GM18520 (cell line): ENCODE results near the gene STYXL1.
"Not testable (repeated sequence)": the region's sequence is repeated elsewhere in the genome, so short reads cannot be mapped to it uniquely, and the experiment has no call there.

Experiments used
- ATAC-seq: cut with Tn5 transposase; IDR thresholded peaks from one replicate; pipeline ENCODE4 v1.9.1; 2021; ENCODE audit not compliant: unreplicated experiment

STYXL1 gene

DNA sequence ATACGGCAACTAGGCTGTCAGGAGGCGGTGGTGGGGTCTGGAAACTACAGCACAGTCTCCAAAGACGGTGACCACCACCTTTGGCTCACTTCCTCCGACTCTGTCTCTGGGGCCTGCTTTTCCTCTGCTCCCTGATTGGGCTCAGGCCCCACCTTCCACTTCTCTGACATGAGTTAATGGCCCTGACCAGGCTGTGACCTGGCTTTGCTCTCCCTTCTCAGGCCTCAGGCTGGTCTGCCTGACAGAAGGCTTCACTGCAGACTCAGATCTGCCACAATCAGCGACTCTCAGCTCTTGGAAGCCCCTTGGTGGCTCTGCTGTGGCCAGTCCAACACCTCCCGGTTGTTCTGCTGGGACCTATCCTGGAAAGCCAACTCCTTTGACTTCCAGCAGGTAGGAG, 7.7 kb downstream of the STYXL1 start:
- ATAC-seq: no peak

DNA sequence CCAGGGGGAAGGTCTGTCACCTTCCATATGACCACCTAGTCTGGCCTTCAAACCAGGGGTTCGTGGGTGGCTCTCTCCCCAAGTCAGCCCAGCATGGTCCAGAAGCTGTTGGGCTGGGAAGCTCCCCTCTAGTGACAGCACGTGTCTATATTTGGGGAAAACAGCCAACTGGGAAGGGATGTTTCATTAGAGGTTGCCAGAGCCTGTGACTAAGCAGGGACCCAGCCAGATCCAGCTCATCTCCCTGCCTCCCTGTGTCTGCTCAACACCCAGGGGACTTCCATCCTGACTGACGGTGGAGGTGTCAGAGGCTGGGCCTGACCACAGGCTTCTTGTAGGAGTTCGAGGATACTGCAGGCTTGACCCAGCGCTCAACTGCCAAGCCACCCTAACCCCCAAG, 10.5 kb downstream of the STYXL1 start:
- ATAC-seq: no peak

DNA sequence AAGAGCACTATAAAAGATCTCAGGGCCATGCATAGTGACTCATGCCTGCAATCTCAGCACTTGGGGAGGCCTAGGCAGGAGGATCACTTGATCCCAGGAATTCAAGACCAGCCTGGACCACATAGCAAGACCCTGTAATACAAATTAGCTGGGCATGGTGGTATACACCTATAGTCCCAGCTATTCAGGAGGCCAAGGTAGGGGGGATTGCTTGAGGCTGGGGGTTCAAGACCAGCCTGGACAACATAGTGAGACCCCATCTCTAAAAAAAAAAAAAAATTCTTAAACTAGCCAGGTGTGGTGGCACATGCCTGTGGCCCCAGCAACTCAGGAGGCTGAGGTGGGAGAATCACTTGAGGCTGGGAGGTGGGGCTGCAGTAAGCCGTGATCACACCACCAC, 15.8 kb downstream of the STYXL1 start:
- ATAC-seq: no peak

DNA sequence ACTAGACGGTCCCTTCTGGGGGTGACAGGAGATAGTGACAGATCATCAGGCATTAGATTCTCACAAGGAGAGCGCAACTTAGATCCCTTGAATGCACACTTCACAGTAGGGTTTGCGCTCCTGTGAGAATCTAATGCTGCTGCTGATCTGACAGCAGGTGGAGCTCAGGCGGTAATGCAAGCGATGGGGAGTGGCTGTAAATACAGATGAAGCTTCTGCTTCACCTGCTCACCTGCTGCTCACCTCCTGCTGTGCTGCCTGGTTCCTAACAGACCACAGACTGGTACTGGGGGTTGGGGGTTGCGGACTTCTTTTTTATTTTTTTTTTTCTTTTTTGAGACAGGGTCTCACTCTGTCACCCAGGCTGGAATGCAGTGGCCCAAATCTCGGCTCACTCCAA, 18.1 kb downstream of the STYXL1 start:
- ATAC-seq: not testable (repeated sequence)

DNA sequence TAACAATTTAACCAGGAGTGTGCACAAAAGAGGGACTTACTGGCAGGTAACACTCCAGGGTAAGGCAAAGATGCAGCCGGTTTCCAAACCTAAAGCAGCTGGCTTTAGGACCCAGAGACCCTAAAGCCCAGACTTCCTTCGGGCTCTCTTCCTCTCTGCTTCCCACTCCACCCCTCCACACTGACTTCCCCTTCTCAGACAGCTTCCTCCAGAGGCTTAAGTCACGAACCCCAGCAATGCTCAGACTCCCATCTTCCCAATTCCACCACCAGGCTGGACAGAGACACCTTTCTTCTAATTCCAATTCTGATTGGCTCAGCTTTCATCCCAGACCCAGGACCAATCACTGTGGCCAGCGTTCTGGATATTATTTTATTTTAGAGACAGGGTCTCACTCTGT, 24.8 kb downstream of the STYXL1 start:
- no peak for ATAC-seq

DNA sequence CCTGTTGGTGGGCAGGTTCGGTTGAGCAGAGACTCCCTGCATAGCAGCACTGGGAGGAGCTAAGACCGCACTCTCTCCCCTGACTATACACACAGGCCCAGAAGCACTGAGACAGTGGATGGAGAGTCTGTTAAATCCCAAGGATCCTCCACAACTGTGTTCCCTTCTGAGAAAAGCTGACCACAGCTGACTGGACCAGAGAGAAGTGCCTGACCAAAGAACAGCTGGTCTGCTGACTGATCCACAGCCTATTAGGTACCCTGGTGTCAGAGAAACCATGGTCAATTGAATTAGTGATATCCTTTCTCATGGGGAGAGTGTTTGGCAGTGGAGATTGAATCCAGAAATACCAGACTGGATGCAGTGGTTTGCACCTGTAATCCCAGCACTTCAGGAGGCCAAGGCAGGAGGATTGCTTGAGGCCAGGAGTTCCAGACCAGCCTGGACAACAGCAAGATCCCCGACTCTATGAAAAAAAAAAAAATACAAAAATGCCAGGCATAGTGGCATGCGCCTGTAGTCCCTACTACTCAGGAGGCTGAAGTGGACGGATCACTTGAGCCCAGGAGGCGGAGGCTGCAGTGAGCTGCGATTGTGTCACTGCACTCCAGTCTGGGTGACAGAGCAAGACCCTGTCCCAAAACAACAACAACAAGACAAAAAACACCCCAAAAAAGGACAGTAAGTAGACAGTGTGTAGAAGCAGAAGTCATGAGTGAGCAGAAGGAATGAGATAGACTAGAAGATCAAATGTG, 25.6 kb downstream of the STYXL1 start:
- ATAC-seq: no peak

DNA sequence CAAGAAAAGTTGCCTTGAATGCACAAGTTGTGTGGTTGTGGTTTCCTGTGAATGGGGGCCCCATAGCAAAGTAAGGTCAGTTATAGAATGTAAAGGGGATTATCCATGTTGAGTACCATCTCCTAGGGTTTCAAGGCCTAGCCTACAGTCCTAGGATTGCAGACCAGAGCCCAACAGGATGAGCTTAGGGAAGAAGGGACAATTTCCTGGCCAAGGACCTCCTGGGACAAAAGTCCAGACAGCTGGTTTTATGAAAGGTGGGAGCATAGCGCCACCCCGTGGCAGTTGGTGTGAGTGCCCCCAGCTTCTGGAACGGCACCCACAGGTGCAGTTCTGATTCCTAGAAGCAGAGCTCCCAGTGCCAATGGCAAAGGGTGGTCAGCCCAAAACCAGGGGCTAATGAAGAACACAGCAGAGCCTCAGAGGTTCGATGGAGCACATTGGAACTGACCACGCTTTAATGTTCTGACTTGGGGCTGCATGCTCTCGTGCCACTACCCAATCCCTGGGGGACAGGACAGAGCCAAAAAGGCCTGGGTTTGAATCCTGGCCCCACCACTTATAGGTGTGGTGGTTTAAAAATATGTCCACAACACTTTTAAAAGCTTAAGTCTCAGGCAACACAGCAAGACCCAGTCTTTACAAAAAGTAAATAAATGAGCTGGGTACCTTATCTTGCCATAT, 27.6 kb downstream of the STYXL1 start:
- no peak for ATAC-seq

DNA sequence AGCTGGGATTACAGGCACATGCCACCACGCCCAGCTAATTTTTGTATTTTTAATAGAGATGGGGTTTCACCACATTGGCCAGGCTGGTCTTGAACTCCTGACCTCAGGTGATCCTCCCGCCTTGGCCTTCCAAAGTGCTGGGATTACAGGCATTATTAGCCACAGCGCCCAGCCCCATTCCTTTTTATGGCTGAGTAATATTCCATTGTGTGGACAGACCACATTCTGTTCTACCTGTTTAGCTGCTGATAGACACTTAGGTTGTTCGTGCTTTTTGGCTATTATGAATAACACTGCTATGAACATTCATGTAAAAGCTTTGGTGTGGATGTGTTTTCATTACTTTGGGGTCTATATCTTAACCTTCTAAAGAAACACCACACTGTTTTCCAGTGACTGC, 29.3 kb downstream of the STYXL1 start:
- not testable (repeated sequence) for ATAC-seq

DNA sequence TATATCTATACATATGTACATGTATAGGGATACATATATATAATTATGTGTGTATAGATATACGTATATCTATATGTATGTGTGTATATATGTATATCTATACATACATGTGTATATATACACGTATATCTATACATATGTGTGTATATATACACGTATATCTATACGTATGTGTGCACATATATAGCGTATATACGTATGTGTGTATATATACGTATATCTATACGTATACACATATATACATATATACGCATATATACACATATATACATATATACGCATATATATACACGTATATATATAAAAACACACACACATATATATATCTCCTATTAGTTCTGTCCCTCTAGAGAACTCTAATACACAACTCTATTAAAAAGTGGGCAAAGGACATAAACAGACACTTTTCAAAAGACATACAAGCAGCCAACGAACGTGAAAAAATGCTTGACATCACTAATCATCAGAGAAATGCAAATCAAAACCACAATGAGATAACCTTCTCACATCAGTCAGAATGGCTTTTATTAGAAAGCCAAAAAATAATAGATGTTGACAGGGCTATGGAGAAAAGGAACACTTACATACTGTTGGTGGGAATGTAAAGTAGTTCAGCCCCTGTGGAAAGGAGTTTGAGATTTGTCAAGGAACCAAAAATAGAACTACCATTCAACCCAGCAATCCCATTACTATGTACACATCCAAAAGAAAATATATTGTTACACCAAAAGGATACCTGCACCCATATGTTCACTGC, 31.4 kb downstream of the STYXL1 start:
- no peak for ATAC-seq

DNA sequence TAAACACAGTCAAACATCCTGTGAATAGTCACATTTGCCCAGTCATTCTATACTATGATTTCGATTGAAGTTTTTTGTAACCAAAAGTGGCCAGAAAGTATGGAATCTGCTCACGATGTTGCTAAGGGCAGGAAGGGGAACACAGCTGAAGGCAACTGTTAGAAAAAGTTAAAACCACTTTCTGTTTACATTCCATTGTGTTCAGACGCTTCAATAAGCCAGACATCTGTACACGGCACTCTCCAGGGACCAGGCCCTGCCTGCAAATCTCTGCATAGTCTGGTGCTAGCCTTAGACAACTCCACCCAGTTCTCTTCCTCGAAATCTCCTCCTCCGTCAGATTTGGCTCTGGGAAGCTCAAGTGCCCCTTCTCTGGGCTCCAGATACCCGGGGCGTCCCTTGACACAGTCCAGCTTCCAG, 36.3 kb downstream of the STYXL1 start:
- ATAC-seq: no peak

DNA sequence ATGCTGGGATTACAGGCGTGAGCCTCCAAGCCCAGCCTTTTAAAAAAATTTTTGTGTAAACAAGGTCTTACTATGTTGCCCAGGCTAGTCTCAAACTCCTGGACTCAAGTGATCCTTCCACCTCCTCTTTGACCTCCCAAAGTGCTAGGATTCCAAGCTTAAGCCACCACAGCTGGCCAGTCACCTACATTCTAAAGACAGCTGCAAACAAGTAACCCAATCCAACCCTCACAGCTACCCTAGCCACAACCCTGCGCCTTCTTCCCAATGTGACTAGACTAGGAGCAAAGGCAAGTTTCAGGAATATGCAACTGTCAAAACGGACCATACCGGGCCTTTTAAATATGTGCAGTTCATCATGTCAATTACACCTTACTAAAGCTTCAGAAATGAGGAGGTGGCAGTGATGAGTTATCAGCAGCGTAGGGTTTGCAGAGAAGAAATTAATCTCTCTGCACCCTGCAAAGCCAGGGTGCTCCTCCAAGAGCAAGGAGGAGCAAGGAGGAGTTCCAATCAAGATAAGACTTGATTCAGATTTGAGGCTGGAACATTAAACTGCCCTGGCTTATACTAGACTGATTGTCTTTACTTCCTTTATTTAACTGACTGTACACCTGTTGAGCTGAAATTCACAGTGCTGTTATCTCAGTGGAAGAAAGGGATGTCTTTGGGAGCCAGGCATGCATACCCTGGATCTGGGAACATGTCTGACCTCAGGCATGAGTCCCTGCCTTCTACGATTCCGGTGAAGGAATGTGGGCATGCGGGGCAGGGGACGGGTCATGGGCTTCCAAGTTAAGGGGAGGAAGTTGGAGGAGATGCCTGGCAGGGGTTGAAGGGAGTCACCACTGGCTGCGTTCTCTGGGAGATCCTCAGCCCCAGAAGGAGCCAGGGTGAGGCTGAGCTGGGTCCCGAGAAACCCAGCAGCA, 37.9 kb downstream of the STYXL1 start:
- no peak for ATAC-seq

DNA sequence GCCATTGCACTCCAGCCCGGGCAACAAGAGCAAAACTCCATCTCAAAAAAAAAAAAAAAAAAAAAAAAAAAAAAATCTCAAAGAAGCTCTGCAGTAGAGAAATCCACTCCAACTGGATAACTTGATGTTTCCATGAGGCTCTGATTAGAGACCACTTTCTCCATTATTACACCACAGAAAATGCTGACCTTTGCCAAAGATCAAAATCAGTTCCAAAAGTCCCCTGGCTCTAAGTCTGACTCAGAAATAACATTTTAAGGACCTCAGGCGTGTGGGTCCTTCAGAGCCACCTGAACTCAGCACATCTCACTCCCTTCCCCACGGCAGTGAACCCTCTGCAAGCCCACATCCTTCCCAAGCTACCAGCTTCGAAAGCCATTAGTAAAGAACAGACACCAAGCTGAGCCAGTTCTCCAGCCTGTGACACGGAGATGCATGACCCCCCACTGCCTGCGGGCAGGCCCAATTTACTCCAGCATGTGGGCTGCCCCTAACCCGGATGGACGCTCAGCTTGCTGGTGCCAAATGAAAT, 39.6 kb downstream of the STYXL1 start:
- ATAC-seq: no peak

DNA sequence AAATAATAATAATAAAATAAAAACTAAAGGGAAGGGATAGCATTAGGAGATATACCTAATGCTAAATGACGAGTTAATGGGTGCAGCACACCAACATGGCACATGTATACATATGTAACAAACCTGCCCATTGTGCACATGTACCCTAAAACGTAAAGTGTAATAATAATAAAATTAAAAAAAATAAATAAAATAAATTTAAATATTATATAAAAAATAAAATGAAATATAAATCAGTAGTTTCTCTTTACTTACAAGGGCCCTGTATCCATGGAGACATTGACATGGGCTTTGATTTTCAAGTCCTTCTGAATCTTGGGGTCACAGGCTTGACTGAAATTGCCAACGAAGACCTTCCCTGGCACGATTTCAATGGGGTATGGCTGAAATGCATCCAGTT, 42.8 kb downstream of the STYXL1 start:
- ATAC-seq: not testable (repeated sequence)

DNA sequence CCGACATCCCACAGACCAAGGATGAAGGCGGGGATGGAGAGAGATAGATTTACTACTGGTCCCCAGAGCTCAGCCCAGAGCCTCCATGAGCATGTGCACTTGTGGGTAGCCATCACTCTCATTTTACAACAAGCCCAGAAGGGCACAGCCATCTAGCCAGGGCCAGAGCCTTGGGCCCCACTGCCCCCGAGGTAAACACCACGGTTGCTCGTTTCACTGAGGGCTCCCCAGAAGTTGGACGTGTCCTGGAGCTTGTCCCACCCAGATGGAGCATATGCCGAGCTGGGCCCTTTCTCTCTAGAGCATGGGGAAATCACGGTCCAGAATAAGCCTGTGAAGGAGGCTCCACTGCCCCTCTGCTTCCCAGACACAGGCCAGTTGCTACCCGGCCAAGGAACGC, 44.4 kb downstream of the STYXL1 start:
- ATAC-seq: no peak

DNA sequence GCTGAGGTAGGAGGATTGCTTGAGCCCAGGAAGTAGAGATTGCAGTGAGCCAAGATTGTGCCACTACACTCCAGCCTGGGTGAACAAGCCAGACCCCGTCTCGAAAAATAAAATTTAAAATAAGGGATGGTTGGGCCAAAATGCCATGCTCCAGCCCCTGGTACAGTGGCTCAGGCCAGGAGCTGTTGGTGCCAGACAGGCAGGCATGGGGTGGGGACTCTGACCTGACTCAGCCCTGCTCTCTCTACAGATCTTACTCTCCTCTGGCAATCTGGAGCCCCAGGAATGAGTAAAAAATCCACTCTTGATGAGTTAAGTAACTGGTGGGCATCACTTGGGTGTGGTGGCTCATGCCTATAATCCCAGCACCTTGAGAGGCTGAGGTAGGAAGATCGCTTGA, 45.0 kb downstream of the STYXL1 start:
- no peak for ATAC-seq

DNA sequence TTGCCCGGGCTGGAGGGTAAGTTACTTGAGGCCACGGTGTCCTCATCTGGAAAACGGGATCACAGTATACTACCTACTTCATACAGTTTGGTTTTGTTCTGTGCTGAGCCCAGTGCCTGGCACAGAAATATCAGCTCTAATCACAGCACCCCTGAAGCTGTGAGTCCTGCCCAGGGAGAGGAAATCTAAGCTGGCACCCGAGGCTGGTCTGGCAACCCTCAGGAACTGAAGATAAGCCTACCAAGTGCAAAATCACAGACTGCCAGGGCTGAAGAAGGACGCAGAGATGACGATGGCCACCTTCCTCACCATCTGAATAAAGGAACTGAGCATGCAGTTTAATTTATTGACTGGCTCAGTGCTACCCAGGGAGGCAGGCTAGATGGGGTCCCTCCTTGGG, 45.7 kb downstream of the STYXL1 start:
- ATAC-seq: no peak

DNA sequence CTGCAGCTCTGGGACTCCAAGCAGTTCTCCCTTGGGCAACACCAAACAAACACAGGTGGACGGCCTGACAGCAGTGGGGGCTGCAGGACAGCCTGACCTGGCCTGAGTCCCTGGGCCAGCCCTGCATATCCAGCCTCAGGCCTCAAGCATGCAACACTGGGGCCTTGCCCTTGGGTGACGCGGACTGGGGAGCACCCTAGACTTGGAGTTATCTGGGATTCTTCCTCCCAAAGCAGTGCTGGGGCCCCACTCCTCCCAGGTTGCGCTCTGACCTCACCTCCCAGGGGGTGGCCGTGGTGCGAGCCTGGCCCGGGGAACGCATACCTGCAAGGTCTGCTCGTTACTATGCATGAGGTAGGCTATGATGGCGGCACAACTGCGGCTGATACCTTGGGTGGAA, 47.2 kb downstream of the STYXL1 start:
- no peak for ATAC-seq

DNA sequence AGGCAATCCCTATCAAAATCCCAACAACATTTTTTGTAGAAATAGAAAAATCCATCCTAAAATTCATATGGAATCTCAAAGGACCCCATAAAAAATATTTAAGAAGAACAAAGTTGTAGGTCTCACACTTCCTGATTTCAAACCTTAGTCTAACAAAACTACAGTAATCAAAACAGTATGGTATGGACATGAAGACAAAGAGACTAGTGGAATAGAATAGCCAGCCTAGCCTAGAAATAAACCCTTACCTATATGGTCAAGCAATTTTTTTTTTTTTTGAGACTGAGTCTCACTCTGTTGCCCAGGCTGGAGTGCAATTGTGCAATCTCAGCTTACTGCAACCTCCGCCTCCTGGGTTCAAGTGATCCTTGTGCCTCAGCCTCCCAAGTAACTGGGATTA, 49.8 kb downstream of the STYXL1 start:
- no peak for ATAC-seq

DNA sequence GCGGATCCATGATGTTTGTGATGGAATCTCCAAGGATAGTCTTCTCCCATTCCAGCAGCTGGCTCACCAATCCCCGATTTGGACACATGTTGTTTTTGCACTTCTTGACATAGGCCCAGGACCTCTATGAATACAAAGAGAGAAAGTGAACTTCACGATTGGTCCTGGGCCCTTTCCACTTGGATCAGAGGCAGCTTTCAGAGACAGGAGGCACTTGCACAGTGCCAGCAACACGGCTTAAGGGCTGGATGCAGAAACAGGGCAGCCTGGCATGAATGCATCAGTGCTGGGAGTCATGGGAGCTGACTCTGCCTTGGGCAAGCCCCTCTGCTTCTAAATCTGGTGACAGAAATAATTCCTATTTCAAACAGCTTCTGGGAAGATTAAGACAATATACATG, 51.3 kb downstream of the STYXL1 start:
- no peak for ATAC-seq

DNA sequence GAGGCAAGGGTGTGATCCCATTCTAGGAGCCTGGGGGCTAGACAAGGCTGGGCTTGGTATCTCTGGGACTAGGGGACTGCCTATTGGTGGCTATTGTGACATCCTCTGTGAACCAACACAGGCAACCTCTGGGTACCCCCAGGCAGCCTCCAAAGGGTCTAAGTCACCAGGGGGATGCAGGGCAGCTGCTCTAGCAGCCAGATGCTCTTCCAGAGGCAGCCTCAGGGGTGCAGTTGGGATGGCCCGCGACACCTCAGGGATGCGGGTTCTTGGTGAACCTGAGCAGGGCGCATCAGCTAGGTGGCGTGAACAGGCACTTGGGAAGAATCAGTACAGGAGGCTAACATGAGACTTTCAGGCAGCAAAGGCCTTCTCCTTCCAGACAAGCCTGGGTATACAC, 51.8 kb downstream of the STYXL1 start:
- no peak for ATAC-seq

DNA sequence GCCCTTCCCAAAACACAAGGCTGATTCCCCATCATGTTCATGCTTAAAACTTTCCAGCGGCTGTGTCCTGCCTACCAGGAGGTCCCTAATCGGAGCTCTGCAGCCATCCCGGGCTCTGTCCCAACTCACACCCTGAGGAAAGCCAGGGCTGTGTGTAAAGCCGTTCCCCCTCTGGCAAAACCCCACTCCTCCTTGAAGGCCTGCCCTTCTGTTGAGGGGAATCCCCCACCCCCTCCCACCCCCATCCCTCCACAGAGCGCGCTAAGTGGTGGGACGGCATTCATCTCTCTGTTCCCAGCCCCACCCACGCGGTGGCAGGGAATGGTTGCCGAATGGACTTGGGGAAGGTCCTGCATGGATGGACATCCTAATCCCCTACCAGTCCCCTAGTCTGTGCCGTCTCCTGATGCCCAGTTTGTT, 52.7 kb downstream of the STYXL1 start:
- ATAC-seq: no peak
